Measurements from ENCODE around the gene RHOXF2. TPM values are rescaled to one million over a fixed set of nuclear protein-coding genes. Genes with fewer than 3 reads are reported as not detected.
A peak's percentile ranks its signal among the peaks of the same experiment; 100 is the strongest.

The RHOXF2 gene
- total RNA-seq, 2 donors from 2014 or later, result not detected

DNA sequence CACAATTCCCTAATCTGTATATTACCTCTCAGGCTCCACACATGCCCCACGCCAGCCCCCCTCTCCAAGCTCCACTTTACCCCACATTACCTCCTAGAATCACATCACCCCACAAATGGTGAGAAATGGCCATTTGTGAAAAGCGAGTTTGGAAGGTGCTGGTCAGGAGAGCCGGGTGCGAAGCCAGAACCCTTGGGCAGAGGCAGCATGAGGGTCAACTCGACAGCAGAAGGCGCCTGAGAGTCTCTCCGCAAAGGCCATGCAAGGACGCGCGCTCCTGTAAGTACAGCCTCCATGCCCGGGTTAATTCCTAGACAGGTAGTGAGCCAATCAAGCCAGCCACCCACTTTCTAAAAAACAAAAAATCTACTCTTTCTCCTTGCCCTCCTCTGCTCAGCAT lies 42.4 kb downstream of the RHOXF2 start:
- H3K4me1 ChIP-seq (ENCODE audit: control insufficient read depth in 1 of 2, low read depth in 2 of 2), result no peaks in the 10 kb centered on the region
- no peak overlapping the region for H3K4me3 ChIP-seq
- no peaks in the 10 kb centered on the region for H3K36me3 ChIP-seq
- DNase-seq (ENCODE audit: low spot score) (no peak), ATAC-seq (ENCODE audit: insufficient number of reproducible peaks, low FRiP score, low read depth) (no peak)
- no peaks in the 10 kb centered on the region for H3K9me3 ChIP-seq
- H3K27ac ChIP-seq, result no peak overlapping the region
- H3K27me3 ChIP-seq (replicated peaks; ENCODE audit: insufficient read depth), result no peaks in the 10 kb centered on the region
- TF ChIP-seq, protein P1, sequence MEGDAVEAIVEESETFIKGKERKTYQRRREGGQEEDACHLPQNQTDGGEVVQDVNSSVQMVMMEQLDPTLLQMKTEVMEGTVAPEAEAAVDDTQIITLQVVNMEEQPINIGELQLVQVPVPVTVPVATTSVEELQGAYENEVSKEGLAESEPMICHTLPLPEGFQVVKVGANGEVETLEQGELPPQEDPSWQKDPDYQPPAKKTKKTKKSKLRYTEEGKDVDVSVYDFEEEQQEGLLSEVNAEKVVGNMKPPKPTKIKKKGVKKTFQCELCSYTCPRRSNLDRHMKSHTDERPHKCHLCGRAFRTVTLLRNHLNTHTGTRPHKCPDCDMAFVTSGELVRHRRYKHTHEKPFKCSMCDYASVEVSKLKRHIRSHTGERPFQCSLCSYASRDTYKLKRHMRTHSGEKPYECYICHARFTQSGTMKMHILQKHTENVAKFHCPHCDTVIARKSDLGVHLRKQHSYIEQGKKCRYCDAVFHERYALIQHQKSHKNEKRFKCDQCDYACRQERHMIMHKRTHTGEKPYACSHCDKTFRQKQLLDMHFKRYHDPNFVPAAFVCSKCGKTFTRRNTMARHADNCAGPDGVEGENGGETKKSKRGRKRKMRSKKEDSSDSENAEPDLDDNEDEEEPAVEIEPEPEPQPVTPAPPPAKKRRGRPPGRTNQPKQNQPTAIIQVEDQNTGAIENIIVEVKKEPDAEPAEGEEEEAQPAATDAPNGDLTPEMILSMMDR (IDR thresholded peaks at IDR 0.05), result no peak

DNA sequence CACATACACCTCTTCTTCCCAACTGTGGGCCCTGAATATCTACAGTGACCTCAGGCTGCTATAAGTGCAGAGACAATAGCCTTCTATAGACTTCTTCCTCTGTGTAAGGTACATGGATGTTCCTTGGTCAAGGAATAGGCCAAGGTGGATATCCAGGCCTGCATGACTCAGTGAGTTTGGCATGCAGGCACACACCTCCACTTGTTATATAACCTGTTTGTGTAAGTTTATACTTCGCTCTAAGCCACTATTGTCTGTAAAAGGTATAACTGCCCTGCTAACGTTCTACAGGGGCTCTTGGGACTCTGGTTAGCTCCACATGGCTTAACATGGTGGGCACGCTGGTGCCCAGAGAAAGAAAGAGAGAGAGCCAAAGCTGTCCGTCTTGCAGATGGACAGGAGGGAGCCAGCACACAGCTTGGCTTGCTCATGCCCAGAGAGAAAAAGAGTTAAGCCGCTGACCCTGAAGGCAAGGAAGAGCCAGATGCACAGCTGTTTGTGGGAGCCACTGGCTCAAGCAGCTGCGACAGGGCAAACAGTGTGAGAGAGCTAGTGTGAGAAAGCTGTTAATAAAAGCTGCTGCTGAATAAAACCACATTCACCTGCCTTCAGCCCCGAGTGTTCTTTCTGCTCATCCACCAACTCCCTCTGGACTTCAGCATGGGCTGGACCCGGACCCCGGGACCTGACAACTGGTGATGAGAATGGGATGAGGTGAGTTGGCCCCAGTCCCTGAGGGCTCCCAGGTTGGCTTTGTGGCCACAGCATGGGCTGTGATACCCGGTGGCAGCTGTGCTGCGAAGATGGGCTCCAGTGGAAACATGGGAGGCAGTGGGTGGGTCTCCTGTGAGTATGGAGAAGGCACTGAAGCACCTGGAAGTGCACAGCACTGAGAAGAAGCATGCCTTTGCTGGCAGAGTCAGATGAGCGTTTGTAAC lies 47.7 kb downstream of the RHOXF2 start:
- H3K36me3 ChIP-seq, result no peaks in the 10 kb centered on the region
- TF ChIP-seq, protein P1 (IDR thresholded peaks at IDR 0.05), result no peak
- DNase-seq (ENCODE audit: low spot score) (no peak), ATAC-seq (ENCODE audit: insufficient number of reproducible peaks, low FRiP score, low read depth) (no peak)
- no peak overlapping the region for H3K4me3 ChIP-seq
- H3K27ac ChIP-seq, result no peak overlapping the region
- H3K9me3 ChIP-seq, result no peaks in the 10 kb centered on the region
- H3K27me3 ChIP-seq (replicated peaks; ENCODE audit: insufficient read depth), result no peaks in the 10 kb centered on the region
- no peaks in the 10 kb centered on the region for H3K4me1 ChIP-seq (ENCODE audit: control insufficient read depth in 1 of 2, low read depth in 2 of 2)

DNA sequence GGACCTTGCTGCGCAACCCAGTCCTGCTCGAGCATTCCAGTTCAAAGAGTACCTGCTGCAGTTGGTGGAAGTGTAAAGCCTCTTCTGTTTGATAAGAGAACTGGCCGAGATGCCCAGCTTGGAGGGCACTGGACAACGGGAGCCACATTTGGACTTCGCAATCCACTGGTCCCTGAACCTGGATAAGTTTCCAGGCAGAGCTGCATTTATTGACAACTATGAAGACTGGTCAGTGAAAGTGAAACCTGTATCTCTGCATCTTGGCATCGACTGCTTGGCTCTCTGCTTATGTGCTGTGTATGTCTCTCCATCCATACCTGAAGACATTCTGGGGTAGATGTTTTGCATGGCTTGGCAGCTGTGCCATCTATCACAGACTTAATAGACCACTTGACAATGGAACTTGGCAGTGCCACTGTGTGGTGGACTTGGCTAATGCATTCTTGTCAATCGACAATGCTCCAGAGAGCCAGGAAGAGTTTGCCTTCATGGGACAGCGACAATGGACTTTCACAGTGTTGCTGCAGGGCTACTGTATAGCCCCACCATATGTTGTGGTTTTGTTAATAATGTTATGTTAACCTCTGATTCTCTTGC lies 48.7 kb downstream of the RHOXF2 start:
- Histone ChIP-seq H3K9me3 (no peaks in the 10 kb centered on the region), H3K27me3 (replicated peaks; ENCODE audit: insufficient read depth) (no peaks in the 10 kb centered on the region), H3K4me1 (ENCODE audit: control insufficient read depth in 1 of 2, low read depth in 2 of 2) (no peaks in the 10 kb centered on the region), H3K27ac (no peak overlapping the region), H3K4me3 (no peak overlapping the region), H3K36me3 (no peaks in the 10 kb centered on the region)
- DNase-seq (ENCODE audit: low spot score), result no peak
- ATAC-seq (ENCODE audit: insufficient number of reproducible peaks, low FRiP score, low read depth), result no peak
- TF ChIP-seq, protein P1 (IDR thresholded peaks at IDR 0.05), result no peak

DNA sequence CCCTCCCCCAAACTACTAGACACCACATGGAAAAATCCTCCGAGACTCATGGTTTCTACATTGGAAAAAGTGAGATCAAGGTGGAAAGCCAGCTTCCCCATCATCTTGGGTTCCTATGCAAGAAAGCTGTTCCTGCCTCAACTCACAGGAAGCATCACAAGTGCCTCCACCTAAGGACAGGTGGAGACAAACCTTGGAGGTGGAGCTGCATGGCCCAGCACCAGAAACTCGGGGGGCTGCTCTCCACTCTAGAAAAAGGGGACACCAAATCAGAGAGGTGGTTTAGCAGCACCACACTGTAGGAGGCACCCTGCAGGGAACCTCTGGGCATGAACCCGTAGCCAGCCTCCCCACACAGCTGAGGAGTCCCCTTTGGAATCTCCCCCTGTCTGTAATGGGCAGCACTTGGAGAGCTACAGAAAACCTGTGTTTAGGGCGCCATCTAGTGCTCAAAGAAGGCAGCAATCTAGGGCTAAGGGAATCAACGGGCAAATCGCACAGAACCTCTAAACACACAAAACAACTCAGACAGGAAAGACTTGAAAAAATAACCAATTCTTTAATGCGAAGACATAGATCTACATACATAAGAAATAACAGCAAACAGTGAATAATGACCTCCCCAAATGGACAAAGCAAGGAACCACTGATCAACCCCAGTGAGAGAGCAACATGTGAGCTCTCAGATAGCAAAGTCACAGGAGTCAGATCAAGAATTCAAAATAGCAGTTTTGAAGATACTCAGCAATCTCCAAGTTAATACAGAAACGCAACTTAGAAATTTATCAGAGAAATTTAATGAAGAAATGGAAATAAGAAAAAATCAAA lies 55.2 kb downstream of the RHOXF2 start:
- no peak for DNase-seq (ENCODE audit: low spot score)
- TF ChIP-seq, protein P1 (IDR thresholded peaks at IDR 0.05), result peak; percentile 49

More for the DNA sequence above, 55.2 kb downstream of the RHOXF2 start:
- no peaks in the 10 kb centered on the region for H3K4me1 ChIP-seq (ENCODE audit: control insufficient read depth in 1 of 2, low read depth in 2 of 2)
- H3K9me3 ChIP-seq, result no peaks in the 10 kb centered on the region
- H3K36me3 ChIP-seq, result no peaks in the 10 kb centered on the region
- H3K27ac ChIP-seq, result no peak overlapping the region
- H3K27me3 ChIP-seq (replicated peaks; ENCODE audit: insufficient read depth), result no peaks in the 10 kb centered on the region
- H3K4me3 ChIP-seq, result no peak overlapping the region
- no peak for ATAC-seq (ENCODE audit: insufficient number of reproducible peaks, low FRiP score, low read depth)

Other genes with a start within 250 kb of the RHOXF2 start
- gene NKAP, start 214.9 kb upstream of the RHOXF2 start, total RNA-seq, result 10 to 100 TPM in 1 of 2 donors, 1 to 10 TPM in 1; 5.8 to 13.0 TPM
- gene RHOXF2B, start 80.9 kb upstream of the RHOXF2 start, total RNA-seq, result not detected
- not detected for gene RHOXF1, start 42.7 kb upstream of the RHOXF2 start, total RNA-seq
- gene ZBTB33, start 92.2 kb downstream of the RHOXF2 start, total RNA-seq, result 10 to 100 TPM in 1 of 2 donors, 1 to 10 TPM in 1; 6.4 to 15.4 TPM
- 1 to 10 TPM; 1.1 TPM for gene TMEM255A, start 152.8 kb downstream of the RHOXF2 start, total RNA-seq
- not detected for gene ATP1B4, start 203.5 kb downstream of the RHOXF2 start, total RNA-seq

Data from thoracic aorta (tissue), 2 donors.